T-cell (primary cell): ENCODE results near the gene MN1. TPM values are rescaled to one million over a fixed set of nuclear protein-coding genes. Genes with fewer than 3 reads are reported as not detected.

Experiments
- ATAC-seq, 4 experiments: fragments of 200-7000 bp in 3 of 4; fragments of 150-1000 bp in 1 of 4; cut with Tn5 transposase; replicated peaks in 1 of 4; 1 replicate in 3 of 4; 2 replicates in 1 of 4; pipeline ENCODE4 v1.10.0; 2021; ENCODE audit warnings: moderate library complexity in 3 of 4, mild to moderate bottlenecking in 2 of 4, moderate number of reproducible peaks in 1 of 4
- CTCF ChIA-PET, 2 donors: fragments of 300-600 bp; sonication (Branson Sonifier 250); formaldehyde crosslinking; loops; one replicate each; lab custom pipeline; 2022; ENCODE audit warnings: antibody characterized with exemption in 2 of 2; lab: Charles Lee
- POLR2A ChIA-PET, 2 donors: fragments of 300-600 bp; sonication (Branson Sonifier 250); formaldehyde crosslinking; loops; one replicate each; lab custom pipeline; 2022; ENCODE audit warnings: antibody characterized with exemption in 2 of 2; lab: Charles Lee
- DNase-seq, 35 experiments: peaks; one replicate each; pipeline versions ENCODE4 v3.0.0 to v3.0.0-alpha.2; 2013 to 2023
- H3K27ac ChIP-seq: one replicate; pipeline ENCODE4 v1.5.1; 2013; ENCODE audit warnings: low read length
- H3K27me3 ChIP-seq, 2 experiments: replicated peaks in 1 of 2; 1 replicate in 1 of 2; 2 replicates in 1 of 2; pipeline versions ENCODE4 v1.6.1 to v1.7.0; 2013; ENCODE audit warnings: low read length in 1 of 2, mixed read lengths in 1 of 2; ENCODE audit not compliant: control insufficient read depth in 2 of 2, insufficient read depth in 2 of 2; ENCODE audit errors: extremely low read depth in 1 of 2
- H3K36me3 ChIP-seq, 2 donors: 1 replicate in 1 of 2; 2 replicates in 1 of 2; pipeline versions ENCODE4 v1.6.1 to v1.7.0; 2013; ENCODE audit warnings: low read length in 1 of 2; ENCODE audit not compliant: control insufficient read depth in 2 of 2, insufficient read depth in 1 of 2; ENCODE audit errors: extremely low read depth in 1 of 2
- H3K4me1 ChIP-seq, 2 experiments: 1 replicate in 1 of 2; 2 replicates in 1 of 2; pipeline versions ENCODE4 v1.6.1 to v1.7.0; 2013; ENCODE audit warnings: low read length in 2 of 2, mixed read lengths in 1 of 2; ENCODE audit not compliant: insufficient read depth in 2 of 2, control insufficient read depth in 1 of 2; ENCODE audit errors: extremely low read depth in 1 of 2
- H3K4me3 ChIP-seq, 2 donors: 1 replicate in 1 of 2; 2 replicates in 1 of 2; pipeline versions ENCODE4 v1.5.1 to v1.7.0; 2013; ENCODE audit warnings: mild to moderate bottlenecking in 2 of 2, low read length in 1 of 2, moderate library complexity in 1 of 2; ENCODE audit not compliant: control insufficient read depth in 1 of 2; ENCODE audit errors: extremely low read depth in 1 of 2
- H3K9me3 ChIP-seq: 2 replicates; pipeline ENCODE4 v1.7.0; 2013
- H3K27ac Mint-ChIP-seq, 2 donors: one replicate each; pipeline ENCODE4 v1.8.0; 2020 to 2021; ENCODE audit warnings: mild to moderate bottlenecking in 2 of 2, mixed read lengths in 2 of 2
- H3K27me3 Mint-ChIP-seq, 2 donors: one replicate each; pipeline ENCODE4 v1.8.0; 2021 to 2022; ENCODE audit warnings: mixed read lengths in 2 of 2
- H3K36me3 Mint-ChIP-seq: one replicate; pipeline ENCODE4 v1.8.0; 2021; ENCODE audit warnings: mixed read lengths
- H3K4me1 Mint-ChIP-seq, 3 donors: one replicate each; pipeline ENCODE4 v1.8.0; 2020 to 2022; ENCODE audit warnings: mixed read lengths in 3 of 3, mild to moderate bottlenecking in 1 of 3
- H3K4me3 Mint-ChIP-seq, 3 donors: one replicate each; pipeline ENCODE4 v1.8.0; 2020 to 2022; ENCODE audit warnings: mild to moderate bottlenecking in 3 of 3, mixed read lengths in 3 of 3, moderate library complexity in 3 of 3
- H3K9me3 Mint-ChIP-seq, 3 donors: one replicate each; pipeline ENCODE4 v1.8.0; 2020 to 2022; ENCODE audit warnings: mixed read lengths in 3 of 3
- WGBS: methylation state at CpG from one replicate; pipeline ENCODE4 v1.1.5; 2013; ENCODE audit warnings: missing lambda C conversion rate; ENCODE audit not compliant: insufficient coverage; 5-methylcytosine and 5-hydroxymethylcytosine counted together
- total RNA-seq, 35 experiments: library from RNA in 6 of 35; stranded (reverse) in 6 of 35; fragments of 120-200 nt in 1 of 35; gene quantifications; one replicate each; pipeline versions ENCODE4 v1.2.1 to v1.2.4 and lab custom pipeline; 2013 to 2026

MN1 gene
- total RNA-seq, 5 donors from 2014 or later (not counting 1 experiment from before 2014, with no cell fraction given), result 0.22 to 0.43 (median 0.32) TPM

GRCh38 chr22:27792452-27793161, 8.9 kb downstream of the MN1 start:
- no peaks in the 10 kb centered on the region for H3K36me3 ChIP-seq
- CTCF ChIA-PET, result no interaction called here
- H3K4me1 ChIP-seq, result no peaks in the 10 kb centered on the region
- Mint-ChIP-seq H3K9me3 (no peaks in the 10 kb centered on the region), H3K4me1 (no peaks in the 10 kb centered on the region), H3K27ac (no peak overlapping the region), H3K36me3 (no peaks in the 10 kb centered on the region), H3K4me3 (no peak overlapping the region), H3K27me3 (peaks cover 4 to 6% of the 10 kb centered on the region in 2 donors)
- 92% methylated on average over 4 of the region's 8 CpGs for WGBS
- H3K4me3 ChIP-seq, result no peak overlapping the region
- DNase-seq (no peak), ATAC-seq (no peak)
- POLR2A ChIA-PET, result no interaction called here
- no peaks in the 10 kb centered on the region for H3K9me3 ChIP-seq
- peaks cover 0 to 11% of the 10 kb centered on the region in 2 experiments for H3K27me3 ChIP-seq
- no peak overlapping the region for H3K27ac ChIP-seq

- DNase-seq, result no peak
- H3K4me1 ChIP-seq, result no peaks in the 10 kb centered on the region
- H3K27me3 ChIP-seq, result peaks cover 0 to 12% of the 10 kb centered on the region in 2 experiments
- POLR2A ChIA-PET, result no interaction called here
- Mint-ChIP-seq H3K27ac (no peak overlapping the region), H3K27me3 (peaks cover 6% of the 10 kb centered on the region in 2 donors), H3K4me3 (no peak overlapping the region), H3K9me3 (no peaks in the 10 kb centered on the region), H3K4me1 (no peaks in the 10 kb centered on the region), H3K36me3 (no peaks in the 10 kb centered on the region)
- H3K27ac ChIP-seq, result no peak overlapping the region
- WGBS, result no CpG with 5 or more reads among the region's 3 CpGs
- CTCF ChIA-PET, result interaction anchor here in 1 of 2 donors (0.6 kb wide), 1 partner anchor 1125 kb away, joined by 5 read pairs; no protein-coding TSS in a partner anchor
- no peaks in the 10 kb centered on the region for H3K36me3 ChIP-seq
- no peak for ATAC-seq
- no peaks in the 10 kb centered on the region for H3K9me3 ChIP-seq
- no peak overlapping the region for H3K4me3 ChIP-seq
These were observed 9.7 kb downstream of the MN1 start for GRCh38 chr22:27791859-27792241.

- no CpG with 5 or more reads among the region's 17 CpGs for WGBS
- no peak overlapping the region for H3K27ac Mint-ChIP-seq
- peaks cover 6 to 8% of the 10 kb centered on the region in 2 donors for H3K27me3 Mint-ChIP-seq
- H3K36me3 Mint-ChIP-seq, result no peaks in the 10 kb centered on the region
- no peaks in the 10 kb centered on the region for H3K36me3 ChIP-seq
- no peak overlapping the region for H3K4me3 ChIP-seq
- no peaks in the 10 kb centered on the region for H3K9me3 Mint-ChIP-seq
- H3K9me3 ChIP-seq, result no peaks in the 10 kb centered on the region
- POLR2A ChIA-PET, result no interaction called here
- ATAC-seq, result no peak
- no peak for DNase-seq
- no peak overlapping the region for H3K27ac ChIP-seq
- H3K4me1 ChIP-seq, result no peaks in the 10 kb centered on the region
- peaks cover 0 to 12% of the 10 kb centered on the region in 2 experiments for H3K27me3 ChIP-seq
- CTCF ChIA-PET, result interaction anchor here in 1 of 2 donors (0.6 kb wide), 1 partner anchor 1126 kb away, joined by 5 read pairs; no protein-coding TSS in a partner anchor
- H3K4me3 Mint-ChIP-seq, result no peak overlapping the region
- no peaks in the 10 kb centered on the region for H3K4me1 Mint-ChIP-seq
These were observed 10.2 kb downstream of the MN1 start for GRCh38 chr22:27791159-27791858.

GRCh38 chr22:27790376-27791158, 11.0 kb downstream of the MN1 start:
- no peak overlapping the region for H3K4me3 Mint-ChIP-seq
- no peak overlapping the region for H3K27ac Mint-ChIP-seq
- no peak overlapping the region for H3K27ac ChIP-seq
- ATAC-seq, result no peak
- no peaks in the 10 kb centered on the region for H3K36me3 ChIP-seq
- peaks cover 0 to 12% of the 10 kb centered on the region in 2 experiments for H3K27me3 ChIP-seq
- no peaks in the 10 kb centered on the region for H3K9me3 Mint-ChIP-seq
- ChIA-PET CTCF (no interaction called here), POLR2A (no interaction called here)
- DNase-seq, result no peak
- peaks cover 6 to 8% of the 10 kb centered on the region in 2 donors for H3K27me3 Mint-ChIP-seq
- H3K4me1 Mint-ChIP-seq, result peaks cover 0 to 2% (median 0%) of the 10 kb centered on the region in 3 donors
- 89% methylated on average over 18 of the region's 25 CpGs for WGBS
- H3K9me3 ChIP-seq, result no peaks in the 10 kb centered on the region
- no peak overlapping the region for H3K4me3 ChIP-seq
- no peaks in the 10 kb centered on the region for H3K4me1 ChIP-seq
- H3K36me3 Mint-ChIP-seq, result no peaks in the 10 kb centered on the region

DNA sequence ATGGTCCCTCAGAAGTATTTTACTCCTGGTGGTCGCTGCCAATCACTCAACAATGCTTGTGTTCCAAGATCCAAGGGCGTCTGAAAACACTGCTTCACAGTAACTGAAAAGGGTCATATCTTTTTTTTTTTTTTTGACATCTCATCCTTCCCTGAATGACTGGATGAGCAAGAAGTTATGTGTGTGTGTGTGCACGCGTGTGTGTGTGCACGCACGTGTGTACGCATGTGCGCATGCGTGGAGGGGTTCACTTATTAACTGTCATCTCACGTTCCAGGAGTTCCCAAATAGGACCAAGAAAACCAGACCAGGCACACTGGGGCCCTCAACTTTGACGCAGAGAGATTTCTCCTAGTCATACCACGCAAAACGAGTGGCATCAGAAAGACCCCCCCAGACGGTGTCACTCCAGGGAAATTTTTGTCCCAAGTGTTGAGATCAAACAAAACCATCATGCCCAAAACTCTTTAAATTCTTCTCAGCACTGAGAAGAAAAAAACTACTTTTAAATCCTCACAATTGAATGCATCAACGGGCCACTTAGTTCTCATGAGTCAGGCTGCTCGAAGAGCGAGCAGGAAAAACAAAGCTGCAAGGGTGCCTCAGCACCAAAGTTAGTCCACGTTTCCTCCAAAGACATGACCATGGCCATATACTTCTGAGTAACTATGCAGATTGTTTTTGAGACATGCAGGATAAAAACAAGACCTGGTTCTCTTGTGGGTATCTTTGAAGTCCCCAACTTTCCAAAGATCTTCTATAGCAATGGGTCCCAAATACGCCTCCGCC, 12.9 kb downstream of the MN1 start:
- ChIA-PET POLR2A (no interaction called here), CTCF (no interaction called here)
- no peak overlapping the region for H3K4me3 Mint-ChIP-seq
- ATAC-seq, result no peak
- Histone ChIP-seq H3K36me3 (no peaks in the 10 kb centered on the region), H3K27ac (no peak overlapping the region), H3K9me3 (no peaks in the 10 kb centered on the region), H3K27me3 (peaks cover 0 to 22% of the 10 kb centered on the region in 2 experiments), H3K4me3 (no peak overlapping the region), H3K4me1 (no peaks in the 10 kb centered on the region)
- H3K27me3 Mint-ChIP-seq, result peaks cover 8 to 14% of the 10 kb centered on the region in 2 donors
- no peak overlapping the region for H3K27ac Mint-ChIP-seq
- DNase-seq, result no peak
- whole genome bisulfite sequencing, result 94% methylated on average over 10 of the region's 20 CpGs
- H3K9me3 Mint-ChIP-seq, result no peaks in the 10 kb centered on the region
- H3K36me3 Mint-ChIP-seq, result no peaks in the 10 kb centered on the region
- H3K4me1 Mint-ChIP-seq, result peaks cover 0 to 5% (median 0%) of the 10 kb centered on the region in 3 donors

DNA sequence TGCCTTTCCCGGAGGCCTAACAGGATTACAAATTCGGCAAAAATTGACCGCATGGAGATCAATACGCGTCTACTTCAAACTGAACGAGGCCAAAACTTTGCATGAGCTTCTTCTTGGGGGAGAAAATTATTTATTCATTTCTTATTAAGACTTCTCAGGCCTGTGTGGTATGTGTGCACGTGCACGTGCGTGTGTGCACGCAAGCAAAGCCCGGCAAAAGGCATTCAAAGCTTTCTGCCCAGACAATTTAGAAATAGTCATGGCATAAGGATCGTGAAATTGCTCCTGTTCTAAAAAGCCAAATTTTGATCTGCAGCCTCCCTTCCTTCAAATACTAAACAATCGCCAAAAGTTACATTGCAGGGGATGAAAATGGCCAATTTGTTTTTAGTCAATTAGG, 14.6 kb downstream of the MN1 start:
- peaks cover 0 to 31% of the 10 kb centered on the region in 2 experiments for H3K27me3 ChIP-seq
- Mint-ChIP-seq H3K4me1 (peaks cover 0 to 5% (median 0%) of the 10 kb centered on the region in 3 donors), H3K9me3 (no peaks in the 10 kb centered on the region), H3K4me3 (no peak overlapping the region), H3K36me3 (no peaks in the 10 kb centered on the region), H3K27me3 (peaks cover 8 to 15% of the 10 kb centered on the region in 2 donors), H3K27ac (no peak overlapping the region)
- ChIA-PET POLR2A (no interaction called here), CTCF (no interaction called here)
- no peak overlapping the region for H3K27ac ChIP-seq
- no peak overlapping the region for H3K4me3 ChIP-seq
- no peak for DNase-seq
- H3K9me3 ChIP-seq, result no peaks in the 10 kb centered on the region
- no peaks in the 10 kb centered on the region for H3K4me1 ChIP-seq
- 87% methylated on average over 3 of the region's 13 CpGs for WGBS
- H3K36me3 ChIP-seq, result no peaks in the 10 kb centered on the region
- no peak for ATAC-seq
